Pulmonary artery endothelial cell (primary cell): ENCODE results near the gene PTPRD. TPM values are rescaled to one million over a fixed set of nuclear protein-coding genes. Genes with fewer than 3 reads are reported as not detected.
"Not testable (repeated sequence)": the region's sequence is repeated elsewhere in the genome, so short reads cannot be mapped to it uniquely, and the experiment has no call there.

Source experiments
- DNase-seq: peaks from one replicate; pipeline ENCODE4 v3.0.0-alpha.2; 2011; ENCODE audit warnings: low read depth, low spot score
- total RNA-seq: library from RNA; depleted of rRNA; stranded (reverse); fragments of >200 nt; gene quantifications from 2 replicates; pipeline ENCODE4 v1.2.3, GENCODE V29; 2014

The PTPRD gene
- total RNA-seq, 1 donor from 2014 or later, result 1.5 TPM

DNA sequence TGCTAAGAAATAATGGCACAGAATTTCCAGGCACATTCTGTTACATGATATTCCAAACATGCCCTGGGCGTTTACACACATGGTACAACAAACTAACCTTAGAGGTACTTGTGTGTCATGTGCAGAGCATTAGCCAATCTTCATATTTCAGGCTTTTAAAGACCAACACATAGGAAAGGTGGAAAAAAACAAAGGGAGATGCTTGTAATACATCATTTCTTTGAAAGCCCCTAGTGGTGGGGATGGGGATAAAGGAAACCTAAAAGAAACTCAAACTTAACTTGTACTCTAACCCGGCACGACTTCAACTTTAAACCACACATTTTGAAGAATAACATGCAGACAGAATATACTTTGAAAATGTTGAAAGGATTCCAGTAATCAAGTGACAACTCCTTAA is 133.6 kb downstream of the PTPRD start:
- no peak for DNase-seq

DNA sequence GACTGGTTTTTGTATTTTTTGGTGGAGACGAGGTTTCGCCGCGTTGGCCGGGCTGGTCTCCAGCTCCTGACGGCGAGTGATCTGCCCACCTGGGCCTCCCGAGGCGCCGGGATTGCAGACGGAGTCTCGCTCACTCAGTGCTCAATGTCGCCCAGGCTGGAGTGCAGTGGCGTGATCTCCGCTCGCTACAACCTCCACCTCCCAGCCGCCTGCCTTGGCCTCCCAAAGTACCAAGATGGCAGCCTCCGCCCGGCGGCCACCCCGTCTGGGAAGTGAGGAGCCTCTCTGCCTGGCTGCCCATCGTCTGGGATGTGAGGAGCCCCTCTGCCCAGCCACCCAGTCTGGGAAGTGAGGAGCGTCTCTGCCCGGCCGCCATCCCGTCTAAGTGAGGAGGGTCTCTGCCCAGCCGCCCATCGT is 163.6 kb downstream of the PTPRD start:
- not testable (repeated sequence) for DNase-seq

DNA sequence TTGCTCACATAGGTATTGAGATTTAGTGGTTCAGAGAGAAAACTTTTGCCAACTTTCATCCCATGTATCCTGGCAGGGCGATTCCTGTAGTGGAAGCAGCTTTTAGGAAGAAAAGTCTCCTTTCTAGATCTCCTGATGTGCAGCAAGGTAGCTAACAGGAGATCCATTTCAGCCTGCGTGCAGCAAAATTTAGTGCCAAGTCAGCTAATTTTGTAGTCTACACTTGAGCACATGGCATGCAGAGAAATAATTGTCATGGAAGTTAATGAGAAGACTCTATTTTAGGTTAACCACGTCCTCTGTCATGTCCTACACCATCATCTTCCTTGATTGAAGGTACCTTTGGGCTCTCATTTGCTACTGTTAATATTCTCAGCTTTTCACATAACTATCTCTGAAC is 165.8 kb downstream of the PTPRD start:
- DNase-seq, result no peak

DNA sequence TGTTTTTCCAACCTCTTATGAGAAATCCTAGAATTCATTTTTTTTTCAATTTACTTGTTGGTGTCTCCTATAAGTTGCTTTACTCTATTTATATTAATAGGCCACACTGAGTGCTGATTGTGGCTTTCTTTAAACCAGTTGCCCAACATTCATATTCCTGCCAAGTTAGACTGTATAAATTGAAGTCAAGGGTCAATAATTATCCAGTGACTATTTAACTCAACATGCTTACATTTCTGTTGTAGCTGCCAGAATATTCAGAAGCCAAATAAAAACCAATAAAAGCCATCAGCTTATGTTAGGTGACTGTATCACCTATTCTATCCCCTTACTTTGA is 169.0 kb downstream of the PTPRD start:
- DNase-seq, result no peak

DNA sequence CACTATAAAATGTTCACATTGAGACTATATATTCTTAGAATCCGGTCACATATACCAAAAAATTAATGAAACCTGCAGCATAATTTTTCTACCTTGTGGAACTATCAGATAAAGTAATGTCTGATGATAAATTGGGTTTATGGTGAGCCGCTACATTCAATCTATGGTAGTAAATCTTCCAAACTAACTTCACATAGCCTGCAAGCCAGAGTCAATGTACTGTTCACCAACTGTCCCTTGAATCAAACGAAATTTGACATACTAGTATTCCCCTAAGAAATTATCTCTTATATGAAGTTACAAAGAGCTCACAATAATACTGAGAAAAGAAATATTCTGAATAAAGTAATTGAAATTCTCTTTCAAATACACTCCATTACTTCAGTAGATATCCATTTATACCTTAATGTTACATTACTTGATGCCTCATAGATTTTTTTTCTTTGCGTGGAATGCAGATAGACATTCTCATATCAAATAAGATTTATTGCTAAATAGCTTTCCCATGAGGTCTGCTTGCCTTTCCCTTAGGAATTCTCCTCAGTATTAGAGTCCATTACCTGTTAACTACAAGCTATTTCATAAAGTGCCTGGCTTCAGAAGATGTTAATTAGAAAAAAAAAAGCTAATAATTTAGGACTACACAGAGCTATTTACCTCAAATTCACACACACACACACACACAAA is 169.5 kb downstream of the PTPRD start:
- no peak for DNase-seq

DNA sequence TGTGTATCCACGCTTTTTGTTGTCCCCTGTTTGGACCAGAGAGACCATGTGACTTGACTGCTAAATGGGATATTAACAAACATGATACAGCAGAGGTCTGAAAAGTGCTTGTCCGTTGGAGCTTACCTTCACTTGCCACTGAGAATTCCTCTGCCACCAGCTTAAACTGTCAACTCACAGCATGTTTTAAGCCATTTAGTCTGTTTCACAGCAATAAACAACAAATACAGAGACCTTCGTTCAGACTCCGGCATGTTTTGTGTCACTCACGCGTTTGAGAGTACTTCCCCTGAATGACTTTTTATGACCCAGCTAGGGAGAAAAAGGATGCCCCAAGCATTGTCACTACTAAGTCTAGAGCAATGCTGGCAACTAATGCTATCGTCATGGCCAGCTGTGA is 173.8 kb downstream of the PTPRD start:
- DNase-seq, result no peak

DNA sequence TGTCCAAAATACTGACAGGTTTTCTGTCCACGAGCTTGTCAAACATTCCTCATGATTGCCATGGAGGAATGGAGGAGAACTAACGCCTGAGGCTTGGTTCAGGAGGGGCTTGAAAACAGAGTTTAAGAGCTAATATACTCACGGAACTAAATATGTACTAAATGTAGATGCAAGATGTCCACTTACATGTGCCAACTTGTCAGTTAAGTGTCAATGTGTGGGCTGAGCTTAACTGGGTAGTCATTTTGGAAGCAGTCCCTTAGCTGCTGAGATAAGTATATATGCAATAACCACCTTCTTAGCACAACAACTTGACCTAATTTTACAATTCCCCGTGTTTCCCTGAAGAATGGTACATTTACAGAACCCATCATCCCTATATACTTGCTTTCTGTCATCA is 176.0 kb downstream of the PTPRD start:
- DNase-seq, result no peak

DNA sequence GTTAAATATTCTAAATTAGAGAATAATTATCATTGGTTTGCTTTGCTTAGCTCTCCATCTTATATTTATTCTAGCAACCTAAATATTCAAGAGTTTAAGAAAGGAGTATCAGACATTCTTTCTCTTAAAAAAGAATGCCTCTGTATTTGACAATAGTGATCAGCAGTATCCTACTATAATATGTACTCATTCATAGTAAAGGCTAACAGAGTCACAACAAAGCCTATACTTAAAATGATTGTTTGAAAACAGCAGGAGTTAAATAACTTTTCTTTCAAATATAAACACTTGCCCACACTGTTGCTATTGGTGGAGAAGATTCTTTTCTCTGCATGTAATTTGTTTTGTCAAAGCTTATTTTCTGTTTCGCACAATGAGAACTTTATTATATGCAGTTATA is 178.4 kb downstream of the PTPRD start:
- DNase-seq, result no peak

DNA sequence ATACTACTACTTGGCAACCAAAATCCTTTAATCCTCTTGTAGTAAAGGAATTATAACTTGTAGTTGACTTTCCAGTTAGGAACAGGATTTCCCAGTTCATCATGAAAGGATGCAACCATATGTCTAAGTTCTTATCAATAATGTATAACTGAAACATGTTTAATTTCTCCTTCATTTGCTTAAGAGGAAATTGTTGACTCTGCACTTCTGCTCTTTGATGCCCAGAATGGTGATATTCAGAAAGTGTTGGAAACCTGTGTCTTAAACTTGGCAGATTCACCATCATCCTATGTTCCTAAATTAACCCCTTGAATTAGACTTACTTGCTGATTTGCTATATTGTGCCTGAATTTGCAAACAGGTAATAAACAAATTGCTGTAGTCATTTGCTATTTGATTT is 201.5 kb downstream of the PTPRD start:
- no peak for DNase-seq

DNA sequence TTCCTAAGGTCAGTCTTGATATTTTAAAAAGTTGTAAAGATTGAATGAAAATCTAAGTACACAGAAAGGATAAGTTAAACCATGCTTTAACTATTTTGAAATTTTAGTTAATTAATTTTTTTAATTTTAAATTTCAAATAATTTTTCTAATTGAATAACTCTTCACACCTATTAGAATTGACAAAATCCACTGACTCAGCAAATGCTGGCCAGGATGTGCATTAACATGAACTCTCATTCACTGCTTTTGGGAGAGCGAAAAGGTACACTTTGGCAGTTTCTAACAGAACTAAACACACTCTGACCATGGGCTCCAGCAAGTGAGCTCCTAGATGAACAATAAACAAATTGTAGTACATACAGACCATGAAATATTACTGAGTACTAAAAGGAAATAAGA is 209.5 kb downstream of the PTPRD start:
- no peak for DNase-seq

DNA sequence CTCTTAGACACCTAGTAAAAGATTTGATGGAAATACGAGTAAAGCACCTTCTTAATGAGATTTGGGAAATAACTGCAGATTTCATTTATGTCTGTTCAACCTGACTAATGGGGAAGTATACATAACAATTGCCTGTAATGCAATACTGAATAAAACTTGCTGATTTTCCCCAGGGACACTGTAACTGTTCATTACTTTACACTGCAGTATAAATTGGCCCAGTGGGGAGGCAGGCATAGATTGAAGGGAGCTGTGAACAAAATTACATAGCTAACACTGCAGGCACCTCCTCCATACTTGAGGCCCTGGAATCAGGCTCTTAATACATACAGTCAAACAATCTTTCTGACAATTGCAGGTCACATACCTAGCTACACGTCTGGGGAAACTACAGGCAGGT is 216.2 kb downstream of the PTPRD start:
- DNase-seq, result no peak

DNA sequence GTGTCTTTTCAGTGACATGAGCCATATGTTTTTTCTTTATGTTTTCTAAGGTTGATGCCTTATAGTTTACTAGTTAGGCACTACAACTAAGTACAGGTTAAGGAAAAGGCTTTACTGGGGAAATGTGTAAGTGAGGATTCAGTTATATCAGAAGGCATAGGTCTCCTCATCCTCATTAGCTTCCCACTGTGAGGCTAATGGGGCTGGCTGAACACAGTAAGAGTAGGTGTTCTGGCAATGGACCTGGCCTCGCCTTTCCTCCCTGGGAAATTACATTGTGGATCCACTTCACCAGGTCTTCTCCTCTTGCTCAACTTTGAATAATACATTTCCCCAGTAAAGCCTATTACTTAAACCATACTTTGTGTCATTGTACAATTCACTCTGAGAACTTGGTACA is 225.5 kb downstream of the PTPRD start:
- DNase-seq, result no peak

DNA sequence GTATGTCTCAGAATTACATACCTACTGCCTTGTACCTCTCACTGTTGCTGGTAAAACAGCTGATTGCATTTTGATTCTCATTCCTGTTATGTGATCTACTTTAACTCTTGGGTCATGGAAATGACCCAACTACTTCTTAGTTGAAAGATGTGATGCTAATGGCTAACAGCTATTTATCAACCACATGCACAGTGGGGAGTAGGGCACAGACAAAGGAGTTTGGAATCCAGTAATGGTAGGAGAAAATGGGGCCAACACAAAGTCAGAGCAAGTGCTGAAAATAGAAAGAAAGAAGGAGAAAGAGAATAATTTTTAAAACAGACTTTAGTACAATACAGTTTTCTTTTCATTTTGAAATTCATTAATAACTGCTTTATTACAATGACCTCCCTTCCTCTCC is 241.0 kb downstream of the PTPRD start:
- no peak for DNase-seq

DNA sequence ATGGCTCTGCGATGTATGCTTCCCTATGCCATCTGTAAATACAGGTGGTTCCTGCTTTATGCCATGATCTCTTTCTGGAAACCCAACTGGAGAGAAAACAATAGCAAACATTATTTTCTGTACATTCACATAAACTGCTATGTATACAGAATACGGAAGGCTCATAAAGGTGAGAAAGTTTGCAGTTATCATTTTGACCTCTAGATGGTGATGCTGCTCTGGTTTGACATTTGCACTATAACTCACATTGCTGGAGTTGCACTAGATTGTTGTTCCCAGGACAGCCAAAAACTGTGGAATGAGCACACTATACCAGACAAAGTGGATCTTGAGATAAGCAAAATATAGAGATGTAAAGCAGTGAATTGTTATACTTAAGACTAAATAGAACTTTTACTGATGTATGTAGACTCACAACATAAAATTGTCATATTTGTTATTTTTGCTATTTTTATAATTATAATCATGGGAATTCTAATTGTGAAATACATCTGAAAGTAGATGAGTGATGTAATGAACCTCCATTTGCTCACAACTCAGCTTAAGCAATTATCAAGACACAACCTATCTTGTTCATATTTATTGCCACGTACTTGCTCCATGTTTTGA is 246.5 kb downstream of the PTPRD start:
- no peak for DNase-seq

DNA sequence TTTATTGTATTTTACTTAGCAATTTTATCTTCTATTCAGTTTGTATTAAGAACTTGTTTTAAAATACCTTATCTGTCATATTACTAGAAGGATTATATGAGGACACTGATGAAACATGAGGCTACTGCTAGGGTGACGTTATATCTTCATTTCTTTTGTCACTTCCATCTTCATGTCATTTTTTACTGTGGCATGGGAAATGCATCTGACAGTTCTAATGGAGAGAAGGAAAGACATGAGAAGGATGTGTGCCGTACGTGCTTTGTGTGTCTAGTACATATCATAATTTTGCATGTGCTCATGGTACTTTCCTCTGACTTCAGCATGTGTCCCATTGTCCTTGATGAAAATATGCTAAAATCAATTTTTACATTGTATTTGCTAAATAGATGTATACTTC is 258.2 kb downstream of the PTPRD start:
- DNase-seq, result no peak

DNA sequence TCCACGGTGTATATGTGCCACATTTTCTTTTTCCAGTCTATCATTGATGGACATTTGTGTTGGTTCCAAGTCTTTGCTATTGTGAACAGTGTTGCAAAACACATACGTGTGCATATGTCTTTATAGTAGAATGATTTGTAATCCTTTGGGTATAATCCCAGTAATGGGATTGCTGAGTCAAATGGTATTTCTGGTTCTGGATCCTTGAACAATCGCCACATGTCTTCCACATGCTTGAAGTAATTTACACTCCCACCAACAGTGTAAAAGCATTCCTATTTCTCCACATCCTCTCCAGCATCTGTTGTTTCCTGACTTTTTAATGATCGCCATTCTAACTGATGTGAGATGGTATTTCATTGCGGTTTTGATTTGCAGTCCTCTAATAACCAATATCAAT is 267.2 kb downstream of the PTPRD start:
- not testable (repeated sequence) for DNase-seq

DNA sequence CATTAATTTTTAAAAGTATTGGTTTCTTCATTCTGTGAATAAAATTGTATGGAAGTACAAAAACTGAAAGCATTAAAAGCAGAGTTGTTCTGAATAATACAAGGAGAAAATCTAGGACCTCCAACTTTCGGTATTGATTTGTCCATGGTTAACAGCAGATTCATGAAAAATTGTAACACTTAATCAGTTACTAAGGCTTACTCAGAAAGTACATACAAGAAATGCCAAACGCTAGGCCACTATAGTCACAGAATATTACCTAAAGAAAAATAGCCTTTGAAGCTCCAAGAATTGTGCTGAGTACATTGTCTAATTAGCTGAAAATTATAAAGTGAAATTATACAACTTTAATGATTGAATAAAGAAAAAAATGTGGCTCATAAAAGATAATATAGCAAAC is 271.7 kb downstream of the PTPRD start:
- no peak for DNase-seq

DNA sequence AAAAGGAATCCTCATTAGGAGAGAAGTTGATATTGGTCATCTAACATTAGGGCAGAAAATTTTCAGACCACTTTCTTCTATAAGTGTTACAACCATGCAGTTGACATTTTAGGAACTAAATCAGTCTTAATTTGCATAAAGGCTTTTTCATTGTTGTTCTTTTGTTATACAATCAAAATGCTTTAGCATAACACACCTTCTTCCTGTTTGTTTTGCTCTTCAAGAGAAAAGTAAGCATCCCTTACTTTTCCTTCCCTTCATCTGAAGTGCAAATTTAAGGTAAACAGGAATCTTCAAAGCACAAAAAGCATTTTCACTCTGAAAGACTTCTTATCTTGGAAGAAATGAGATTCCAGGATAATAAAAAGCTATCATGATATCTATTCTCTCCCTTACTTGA is 273.6 kb downstream of the PTPRD start:
- no peak for DNase-seq

DNA sequence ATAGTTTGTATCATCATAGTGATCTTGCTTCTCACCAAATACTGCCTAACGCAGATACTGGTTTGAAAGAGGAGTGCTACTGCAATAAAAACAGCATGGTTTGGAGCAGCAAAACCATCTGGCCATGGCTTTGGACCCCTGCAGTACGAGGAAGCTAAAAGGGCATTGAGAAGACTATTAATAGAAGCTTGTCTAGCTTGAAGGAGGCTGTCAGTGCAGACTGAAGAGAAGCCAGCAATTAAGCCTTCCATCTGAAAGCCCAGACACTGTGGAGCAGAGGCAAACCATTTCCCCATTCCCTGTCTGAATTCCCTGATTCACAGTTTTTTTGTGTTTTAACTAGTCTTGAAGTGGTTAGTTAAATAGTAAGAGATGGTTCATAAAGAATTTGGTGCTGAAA is 281.6 kb downstream of the PTPRD start:
- DNase-seq, result no peak

DNA sequence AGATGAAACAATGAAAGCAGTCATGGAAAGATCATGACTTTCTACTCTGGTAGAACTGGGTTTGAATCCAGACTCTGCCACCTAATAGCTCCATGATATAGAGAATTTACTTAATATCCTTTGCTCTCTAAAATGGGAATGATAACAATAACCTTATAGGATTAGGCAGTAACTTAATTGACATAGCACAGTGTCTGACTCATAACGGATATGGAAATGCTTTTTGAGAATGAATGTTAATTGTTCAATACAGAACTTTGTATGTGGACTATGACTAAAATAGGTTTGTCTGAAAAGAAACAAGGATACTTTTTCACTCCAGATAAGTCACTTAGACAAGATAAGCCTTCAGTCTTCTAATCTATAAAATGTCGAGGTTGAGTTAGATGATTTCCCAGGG is 330.7 kb downstream of the PTPRD start:
- DNase-seq, result no peak

DNA sequence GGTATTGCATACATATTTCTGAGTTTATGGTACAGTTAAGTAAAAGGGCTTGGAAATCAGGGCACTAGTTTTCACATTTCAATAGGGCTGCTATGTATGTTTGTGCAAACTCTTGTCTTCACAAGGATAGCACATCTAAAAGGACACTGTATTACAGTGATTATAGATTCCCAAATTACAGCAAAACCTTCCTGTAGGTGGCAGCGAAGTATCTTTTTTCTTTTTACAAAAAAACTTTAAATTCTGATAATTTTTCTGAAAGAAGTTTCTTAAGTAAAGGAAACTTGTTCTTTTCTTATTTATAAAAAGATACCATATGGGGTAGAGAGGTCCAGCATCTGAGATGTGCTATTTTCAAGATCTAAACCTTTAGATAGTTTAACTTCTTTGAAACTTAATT is 337.8 kb downstream of the PTPRD start:
- no peak for DNase-seq

DNA sequence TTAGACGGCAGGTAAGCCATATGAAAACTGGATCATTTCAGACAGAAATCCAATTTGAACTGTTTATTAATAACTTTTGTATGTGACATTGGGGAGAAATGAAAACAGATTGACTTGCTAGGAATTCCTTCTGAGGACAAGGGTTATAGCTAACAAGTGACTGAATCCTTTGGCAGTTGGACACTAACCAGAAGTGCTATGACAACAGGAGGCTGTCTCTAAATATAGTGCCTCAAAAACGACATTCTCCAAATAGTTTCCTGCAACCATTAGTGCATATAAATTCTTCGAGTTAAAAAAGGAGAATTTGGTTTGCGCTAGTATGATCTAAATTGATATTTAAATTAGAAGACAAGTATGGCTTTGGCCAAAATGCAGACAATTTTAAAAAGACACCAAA is 338.6 kb downstream of the PTPRD start:
- DNase-seq, result no peak

DNA sequence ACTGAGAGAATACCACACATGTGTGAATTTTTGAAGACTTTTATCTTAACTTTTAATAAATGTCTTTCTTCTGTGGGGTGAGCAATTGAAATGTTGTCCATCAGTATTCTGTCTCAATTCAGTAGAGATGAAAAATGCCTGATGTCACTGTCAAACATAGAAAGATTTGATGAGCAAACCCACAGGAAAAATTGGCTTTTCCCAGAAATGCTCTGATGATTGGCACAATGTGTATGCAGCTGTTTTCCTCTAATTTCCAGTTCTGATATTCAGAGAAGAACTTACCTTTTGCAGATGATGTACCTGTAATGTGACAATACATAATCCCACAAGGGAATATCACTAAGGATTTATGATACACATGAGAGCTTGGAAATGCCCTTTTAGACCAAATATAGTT is 340.0 kb downstream of the PTPRD start:
- no peak for DNase-seq
